LoVo (cell line): Measurements from ENCODE around the gene HTRA3.

Source experiments
- DNase-seq: peaks from one replicate; pipeline ENCODE4 v3.0.0-alpha.2; 2016; ENCODE audit warnings: low spot score

HTRA3 gene

GRCh38 chr4:8280876-8281440 is 11.4 kb downstream of the HTRA3 start:
- DNase-seq = no peak

DNA sequence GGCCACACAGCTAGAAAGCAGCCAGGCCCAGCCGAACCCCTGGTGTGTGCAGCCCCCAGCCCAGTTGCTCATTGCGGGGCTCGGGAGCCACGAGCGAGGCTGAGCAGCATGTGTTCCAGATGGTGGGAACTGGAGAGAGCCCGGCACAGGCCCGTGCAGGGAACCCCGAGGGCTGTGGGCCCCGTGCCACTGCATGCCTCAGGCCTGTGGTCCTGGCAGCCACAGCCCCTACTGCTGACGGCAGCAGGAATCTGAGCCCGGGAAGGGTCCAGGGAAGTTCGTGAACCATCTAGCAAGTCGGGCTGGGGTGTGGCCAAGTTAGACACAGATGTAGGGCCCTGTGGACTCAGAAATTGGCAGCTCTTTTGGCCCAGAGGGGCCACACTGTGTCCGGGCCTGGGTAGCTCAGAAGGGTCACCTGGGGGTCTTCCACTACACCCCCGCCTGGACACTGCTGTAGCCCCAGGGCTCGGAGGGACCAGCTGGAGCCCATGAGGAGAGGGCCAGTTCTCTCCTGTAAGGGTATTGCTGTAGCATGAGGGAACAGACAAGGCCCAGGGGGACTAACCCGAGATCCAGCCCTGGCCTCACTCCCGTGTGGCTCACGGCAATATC is 12.1 kb downstream of the HTRA3 start:
- DNase-seq = no peak

DNA sequence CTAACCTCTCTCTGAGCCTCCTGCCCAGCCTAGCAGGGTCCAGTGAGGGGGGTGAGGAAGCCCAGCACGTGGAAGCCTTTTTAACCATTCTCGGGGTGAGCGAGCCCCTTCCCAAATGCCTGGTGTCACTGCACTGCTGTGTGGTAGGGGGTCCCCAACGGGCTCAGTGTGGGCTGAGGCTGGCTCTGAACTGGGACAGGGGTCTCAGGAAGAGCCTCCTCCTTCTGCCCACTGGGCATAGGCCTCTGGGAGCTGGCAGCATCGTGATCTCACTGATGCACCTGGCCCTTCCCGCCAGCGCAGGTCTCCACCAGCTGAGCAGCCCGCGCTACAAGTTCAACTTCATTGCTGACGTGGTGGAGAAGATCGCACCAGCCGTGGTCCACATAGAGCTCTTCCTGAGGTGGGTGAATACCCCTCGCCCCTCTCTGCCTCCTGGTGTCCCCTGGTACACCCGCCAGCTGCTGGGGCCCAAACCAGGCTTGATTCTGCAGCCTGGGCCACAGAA is 12.6 kb downstream of the HTRA3 start:
- DNase-seq = no peak

DNA sequence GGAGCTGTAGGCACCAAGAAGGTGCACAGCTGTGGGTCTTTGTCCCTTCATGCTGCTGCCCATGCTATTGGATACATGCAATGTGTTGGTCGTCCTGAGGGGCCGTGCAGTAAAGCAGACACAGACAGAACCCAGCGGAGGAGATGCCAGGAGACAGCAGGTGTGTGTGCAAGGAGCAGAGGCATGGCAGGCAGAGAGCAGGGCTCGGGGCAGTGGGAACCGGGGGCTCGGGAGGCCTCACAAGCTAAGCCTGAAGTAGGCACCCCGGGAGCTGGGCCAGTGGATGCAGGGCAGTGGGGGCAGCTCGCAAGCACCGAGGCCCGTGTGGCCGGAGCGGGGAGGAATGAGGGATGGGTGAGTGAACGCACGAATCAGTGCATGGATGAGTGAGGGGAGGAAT is 13.2 kb downstream of the HTRA3 start:
- no peak for DNase-seq

DNA sequence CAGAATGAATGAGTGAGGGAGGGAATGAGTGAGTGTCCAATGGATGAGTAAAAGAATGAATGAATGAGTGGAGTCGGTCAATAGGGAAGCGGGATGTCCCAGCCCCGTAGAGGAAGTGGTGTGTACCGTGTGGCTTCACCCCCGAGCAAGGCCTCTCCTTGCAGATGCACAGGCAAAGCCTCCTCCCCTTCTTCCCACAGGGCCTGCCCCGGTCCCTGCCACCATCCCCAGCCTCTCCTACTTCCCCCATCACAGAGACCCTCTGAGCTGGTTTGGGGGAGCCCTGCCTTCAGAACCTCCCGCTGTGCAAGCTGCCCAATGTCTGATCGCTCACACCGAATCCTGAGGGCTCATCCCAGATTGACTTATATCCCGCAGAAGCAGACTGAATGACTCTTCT is 13.6 kb downstream of the HTRA3 start:
- no peak for DNase-seq

GRCh38 chr4:8283631-8284121 is 14.1 kb downstream of the HTRA3 start:
- DNase-seq = no peak

DNA sequence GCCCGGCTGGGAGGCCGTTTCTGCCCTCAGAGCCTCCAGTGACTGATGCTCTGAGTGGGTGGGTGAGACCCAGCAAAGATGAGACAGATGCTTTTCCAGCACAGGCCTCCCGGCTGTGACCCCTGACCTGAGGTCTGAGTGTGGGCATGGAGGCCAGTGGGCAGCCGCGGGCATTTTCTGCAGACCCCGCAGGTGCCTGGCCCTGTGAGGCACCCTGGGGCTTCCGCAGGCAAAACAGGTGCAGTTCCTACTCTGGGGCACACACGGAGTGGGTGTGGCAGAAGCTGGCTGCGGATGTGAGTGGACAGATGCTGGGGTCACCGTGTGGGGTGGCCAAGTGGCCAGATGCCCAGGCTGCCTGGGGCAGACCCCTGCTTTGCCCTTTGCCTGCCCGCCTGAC is 14.8 kb downstream of the HTRA3 start:
- no peak for DNase-seq

DNA sequence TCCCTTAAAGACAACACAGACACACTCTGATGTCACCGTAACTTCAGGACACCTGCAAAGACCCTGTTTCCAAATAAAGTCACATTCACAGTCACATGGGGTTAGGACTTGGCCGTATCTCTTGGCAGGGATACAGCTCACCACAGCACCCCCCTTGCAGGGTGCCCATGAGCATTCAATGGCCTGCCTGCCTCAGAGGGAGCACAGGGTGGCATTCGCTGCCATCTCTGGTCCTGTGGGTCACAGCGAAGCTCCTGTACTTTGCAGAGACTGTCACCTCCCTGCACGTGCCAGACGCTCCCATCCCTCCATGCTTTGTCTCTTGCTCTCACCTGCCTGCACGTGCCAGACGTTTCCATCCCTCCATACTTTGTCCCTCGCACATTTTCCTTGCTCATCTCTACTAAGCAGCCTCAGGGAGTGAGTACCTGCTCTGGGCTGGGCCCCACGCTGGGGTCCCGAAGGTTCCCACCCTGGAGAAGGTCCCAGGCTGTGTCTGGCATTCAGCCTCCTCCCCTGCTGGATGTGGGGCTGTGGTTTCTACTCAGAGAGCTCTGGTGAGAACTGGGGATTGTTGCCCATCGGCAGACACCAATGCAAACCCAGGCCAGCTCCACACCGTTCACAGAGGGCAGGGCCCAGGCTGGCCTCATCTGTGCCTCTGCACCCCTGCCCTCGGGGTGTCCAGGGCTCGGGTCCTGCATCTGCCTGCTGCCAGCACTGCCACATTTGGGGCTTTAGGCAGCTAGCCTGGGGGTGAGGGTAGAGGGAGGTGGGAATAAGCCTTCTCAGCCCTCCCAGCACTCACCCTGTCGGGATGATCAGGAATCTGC is 15.8 kb downstream of the HTRA3 start:
- DNase-seq = no peak

DNA sequence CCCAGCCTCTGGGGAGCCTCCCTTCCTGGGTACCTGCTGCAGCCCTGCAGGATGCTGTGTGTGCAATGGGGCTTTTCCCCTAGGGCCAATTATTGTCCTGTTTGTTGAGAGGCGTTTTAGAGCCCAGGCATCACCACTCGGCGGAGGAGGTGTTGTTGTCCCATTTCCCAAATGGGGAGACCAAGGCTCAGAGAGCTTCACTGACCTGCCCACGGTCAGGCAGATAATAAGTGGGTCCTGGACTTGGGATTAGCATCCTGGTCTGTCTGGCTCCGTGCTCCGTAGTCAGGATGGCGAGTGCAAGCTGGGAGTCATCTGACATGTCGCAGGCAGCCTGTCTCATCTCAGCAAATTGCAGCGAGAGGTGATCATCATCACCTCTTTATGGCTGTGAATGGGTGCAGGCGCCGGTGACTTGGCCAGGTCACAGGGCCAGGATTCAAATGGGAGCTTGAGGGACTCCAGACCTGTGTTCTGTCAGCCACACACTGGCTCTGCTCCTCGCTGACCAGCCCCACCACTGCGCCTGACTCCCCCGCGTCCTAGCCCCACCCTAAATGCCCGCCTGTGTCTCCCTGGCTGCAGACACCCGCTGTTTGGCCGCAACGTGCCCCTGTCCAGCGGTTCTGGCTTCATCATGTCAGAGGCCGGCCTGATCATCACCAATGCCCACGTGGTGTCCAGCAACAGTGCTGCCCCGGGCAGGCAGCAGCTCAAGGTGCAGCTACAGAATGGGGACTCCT is 16.6 kb downstream of the HTRA3 start:
- DNase-seq = no peak

- no peak for DNase-seq
Measured at GRCh38 chr4:8286719-8287342, 17.3 kb downstream of the HTRA3 start.

- DNase-seq = no peak
Measured at GRCh38 chr4:8287343-8288280, 18.1 kb downstream of the HTRA3 start.

- no peak for DNase-seq
Measured at GRCh38 chr4:8289151-8289750, 19.7 kb downstream of the HTRA3 start.

GRCh38 chr4:8289956-8290700 is 20.6 kb downstream of the HTRA3 start:
- DNase-seq = no peak

GRCh38 chr4:8290701-8290970 is 21.1 kb downstream of the HTRA3 start:
- no peak for DNase-seq

DNA sequence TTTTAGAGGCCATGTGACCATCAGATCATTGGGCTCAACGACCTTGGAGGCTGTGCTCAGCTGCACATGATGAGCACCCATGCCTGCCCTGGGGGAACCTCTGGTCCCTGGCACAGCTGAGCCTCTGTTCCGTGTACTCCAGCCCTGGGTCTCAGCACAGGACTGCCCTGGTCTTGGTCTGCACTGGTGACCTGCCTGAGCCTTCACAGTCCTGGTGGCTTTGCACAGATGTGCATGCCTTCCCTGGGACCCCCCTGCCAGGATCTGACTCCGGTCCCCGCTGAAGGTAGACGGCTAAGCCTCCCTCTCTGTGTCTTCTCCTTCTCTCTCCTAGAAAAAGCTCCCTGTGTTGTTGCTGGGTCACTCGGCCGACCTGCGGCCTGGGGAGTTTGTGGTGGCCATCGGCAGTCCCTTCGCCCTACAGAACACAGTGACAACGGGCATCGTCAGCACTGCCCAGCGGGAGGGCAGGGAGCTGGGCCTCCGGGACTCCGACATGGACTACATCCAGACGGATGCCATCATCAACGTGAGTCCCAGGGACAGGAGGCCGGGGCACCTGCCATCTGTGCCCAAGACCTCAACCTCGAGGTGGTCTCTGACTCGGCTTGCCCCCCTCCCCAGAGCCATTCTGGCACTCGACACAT is 21.6 kb downstream of the HTRA3 start:
- DNase-seq = no peak

DNA sequence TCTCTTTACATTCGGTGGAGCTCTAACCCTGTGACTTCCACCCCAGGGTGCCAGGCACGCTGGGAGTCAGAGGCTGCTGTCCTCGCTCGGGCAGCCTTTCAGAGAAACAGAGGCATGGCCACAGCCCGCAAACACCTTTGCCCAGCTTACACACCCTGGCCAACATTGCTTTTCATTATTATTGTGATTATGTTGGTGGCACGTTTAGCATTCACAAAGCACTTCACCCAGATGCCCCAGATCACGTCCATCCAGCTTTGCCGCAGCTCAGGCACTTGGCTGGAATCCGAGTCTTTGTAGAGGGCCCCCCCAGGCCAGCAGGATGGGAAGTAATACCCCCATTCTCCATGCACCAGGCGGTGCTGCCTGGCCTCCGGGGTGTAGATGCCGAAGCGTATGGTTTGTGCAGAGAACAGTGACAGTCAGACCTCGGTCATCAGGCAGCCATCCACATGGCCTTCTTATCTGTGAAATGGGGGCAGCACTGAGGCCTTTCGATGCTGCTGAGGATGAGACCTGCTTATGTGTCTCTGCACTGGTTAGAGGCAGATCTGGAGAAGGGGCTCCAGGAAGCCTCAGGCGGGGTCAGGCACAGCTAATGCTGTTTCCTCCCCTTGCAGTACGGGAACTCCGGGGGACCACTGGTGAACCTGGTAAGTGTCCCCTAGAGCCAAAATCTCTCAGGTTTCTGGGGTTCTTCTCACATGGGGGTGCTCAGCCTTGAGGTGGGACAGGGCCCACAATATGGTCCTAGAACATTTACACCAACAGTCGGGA is 22.3 kb downstream of the HTRA3 start:
- DNase-seq = no peak

- no peak for DNase-seq
Measured at GRCh38 chr4:8292478-8293107, 23.0 kb downstream of the HTRA3 start.
